ENCODE data around the gene STAG1. TPM values are rescaled to one million over a fixed set of nuclear protein-coding genes. Genes with fewer than 3 reads are reported as not detected.

The STAG1 gene
- total RNA-seq, 2 donors from 2014 or later, result 26.8 to 56.4 TPM

- Histone ChIP-seq H3K4me3 (no peak overlapping the region), H3K27me3 (replicated peaks; ENCODE audit: insufficient read depth) (no peaks in the 10 kb centered on the region), H3K9me3 (no peaks in the 10 kb centered on the region), H3K27ac (no peak overlapping the region), H3K4me1 (ENCODE audit: control insufficient read depth in 1 of 2, low read depth in 2 of 2) (no peaks in the 10 kb centered on the region), H3K36me3 (peaks cover 13% of the 10 kb centered on the region)
- no peak for ATAC-seq (ENCODE audit: insufficient number of reproducible peaks, low FRiP score, low read depth)
- no peak for DNase-seq (ENCODE audit: low spot score)
- TF ChIP-seq CTCF (IDR thresholded peaks at IDR 0.05), result no peak
Measured at GRCh38 chr3:136300444-136300843, 451.7 kb downstream of the STAG1 start.

- TF ChIP-seq CTCF (IDR thresholded peaks at IDR 0.05), result no peak
- no peak for DNase-seq (ENCODE audit: low spot score)
- H3K27ac ChIP-seq, result no peak overlapping the region
- H3K36me3 ChIP-seq, result peaks cover 17% of the 10 kb centered on the region
- ATAC-seq (ENCODE audit: insufficient number of reproducible peaks, low FRiP score, low read depth), result no peak
- H3K27me3 ChIP-seq (replicated peaks; ENCODE audit: insufficient read depth), result no peaks in the 10 kb centered on the region
- no peak overlapping the region for H3K4me3 ChIP-seq
- H3K4me1 ChIP-seq (ENCODE audit: control insufficient read depth in 1 of 2, low read depth in 2 of 2), result no peaks in the 10 kb centered on the region
- H3K9me3 ChIP-seq, result no peaks in the 10 kb centered on the region
Measured at GRCh38 chr3:136297826-136298225, 454.4 kb downstream of the STAG1 start.

- ATAC-seq (ENCODE audit: insufficient number of reproducible peaks, low FRiP score, low read depth) (no peak), DNase-seq (ENCODE audit: low spot score) (no peak)
- H3K36me3 ChIP-seq, result peaks cover 17% of the 10 kb centered on the region
- no peaks in the 10 kb centered on the region for H3K4me1 ChIP-seq (ENCODE audit: control insufficient read depth in 1 of 2, low read depth in 2 of 2)
- TF ChIP-seq CTCF (IDR thresholded peaks at IDR 0.05), result no peak
- H3K27me3 ChIP-seq (replicated peaks; ENCODE audit: insufficient read depth), result no peaks in the 10 kb centered on the region
- no peak overlapping the region for H3K27ac ChIP-seq
- no peak overlapping the region for H3K4me3 ChIP-seq
- H3K9me3 ChIP-seq, result no peaks in the 10 kb centered on the region
Measured at GRCh38 chr3:136296960-136297359, 455.2 kb downstream of the STAG1 start.

- no peak overlapping the region for H3K27ac ChIP-seq
- TF ChIP-seq CTCF (IDR thresholded peaks at IDR 0.05), result no peak
- no peak overlapping the region for H3K4me3 ChIP-seq
- ATAC-seq (ENCODE audit: insufficient number of reproducible peaks, low FRiP score, low read depth), result no peak
- DNase-seq (ENCODE audit: low spot score), result no peak
- no peaks in the 10 kb centered on the region for H3K4me1 ChIP-seq (ENCODE audit: control insufficient read depth in 1 of 2, low read depth in 2 of 2)
- H3K9me3 ChIP-seq, result no peaks in the 10 kb centered on the region
- no peaks in the 10 kb centered on the region for H3K27me3 ChIP-seq (replicated peaks; ENCODE audit: insufficient read depth)
- peaks cover 9% of the 10 kb centered on the region for H3K36me3 ChIP-seq
Measured at GRCh38 chr3:136294176-136294575, 458.0 kb downstream of the STAG1 start.

GRCh38 chr3:136293279-136293678 is 458.9 kb downstream of the STAG1 start:
- Histone ChIP-seq H3K9me3 (no peaks in the 10 kb centered on the region), H3K4me1 (ENCODE audit: control insufficient read depth in 1 of 2, low read depth in 2 of 2) (no peaks in the 10 kb centered on the region), H3K27ac (no peak overlapping the region), H3K27me3 (replicated peaks; ENCODE audit: insufficient read depth) (no peaks in the 10 kb centered on the region), H3K36me3 (peaks cover 3% of the 10 kb centered on the region), H3K4me3 (no peak overlapping the region)
- no peak for TF ChIP-seq CTCF (IDR thresholded peaks at IDR 0.05)
- DNase-seq (ENCODE audit: low spot score) (no peak), ATAC-seq (ENCODE audit: insufficient number of reproducible peaks, low FRiP score, low read depth) (no peak)
